H1 (cell line): ENCODE measurements around the gene NKAIN4. TPM values are rescaled to one million over a fixed set of nuclear protein-coding genes. Genes with fewer than 3 reads are reported as not detected.

Experiments
- CREB1 ChIP-seq: IDR thresholded peaks from 2 replicates; pipeline ENCODE4 v1.6.1; 2012; ENCODE audit warnings: inconsistent platforms
- polyA plus RNA-seq, 7 experiments: library from polyadenylated mRNA; depleted of rRNA in 3 of 7; stranded (reverse) in 5 of 7; unstranded in 2 of 7; fragments of >200 nt in 5 of 7; fragments of 200-250 nt in 2 of 7; gene quantifications; 1 replicate in 5 of 7; 2 replicates in 1 of 7; 4 replicates in 1 of 7; pipeline versions ENCODE4 v1.2.1 to v1.2.3, GENCODE V29; 2011 to 2013; ENCODE audit warnings: missing spikeins in 2 of 7, mixed read lengths in 2 of 7
- total RNA-seq: library from RNA; stranded (reverse); fragmentation: NEBNext Ultra II Directional; extraction: Animal tissue kit (Norgen Biotek cat#: 25700); gene quantifications from 2 replicates; pipeline ENCODE4 v1.2.1, GENCODE V29; 2021

Gene NKAIN4
- total and polyA plus RNA-seq, 2 of the 8 experiments (the other 6 are each of a cell fraction or from before 2014, with no cell fraction given), result 6.9 to 17.0 TPM

DNA sequence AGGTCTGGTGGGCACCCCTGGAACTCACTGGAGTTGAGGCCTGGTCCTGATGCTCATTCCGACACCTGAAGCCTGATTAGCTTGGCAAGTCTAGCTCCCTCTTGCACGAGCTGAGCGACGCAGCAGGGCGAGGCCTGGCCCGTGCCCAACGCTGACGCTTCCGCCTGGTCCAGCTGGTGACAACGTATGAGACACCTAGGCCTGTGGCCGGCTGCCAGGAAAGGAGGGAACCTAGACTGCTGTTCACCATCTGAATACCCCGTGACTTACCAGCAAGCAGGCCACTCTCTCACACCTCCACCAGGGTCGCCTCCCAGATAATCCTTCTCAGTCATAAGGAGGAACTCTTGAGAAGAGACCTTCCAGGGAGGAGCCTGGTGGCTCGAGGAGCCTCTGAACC lies 62.9 kb downstream of the NKAIN4 start (continued):
- no peak for TF ChIP-seq CREB1
